OCI-LY3 (cell line): ENCODE measurements around the gene TBC1D5.

Experiments
- H2AFZ ChIP-seq: fragments of 200-600, 300-600 bp; shearing (Covaris generic); 2 replicates; pipeline ENCODE4 v1.6.0; 2014; ENCODE audit warnings: antibody characterized with exemption, low read depth, low read length
- H3K27ac ChIP-seq: fragments of 200-600, 300-600 bp; sonication (generic); 2 replicates; pipeline ENCODE4 v1.5.1; 2014; ENCODE audit warnings: mild to moderate bottlenecking, low read length, moderate library complexity, mixed read lengths
- H3K27me3 ChIP-seq: fragments of 200-600, 300-600 bp; sonication (generic); 2 replicates; pipeline ENCODE4 v1.6.1; 2014; ENCODE audit warnings: low read depth, low read length, mixed read lengths
- H3K36me3 ChIP-seq: fragments of 200-600, 300-600 bp; sonication (generic); replicated peaks from 2 replicates; pipeline ENCODE3; 2014; ENCODE audit warnings: low read depth, low read length, mixed read lengths
- H3K4me1 ChIP-seq: fragments of 300-600, 200-600 bp; sonication (generic); 2 replicates; pipeline ENCODE4 v1.6.1; 2014; ENCODE audit warnings: low read length, mixed read lengths
- H3K4me2 ChIP-seq: fragments of 200-600, 300-600 bp; sonication (generic); 2 replicates; pipeline ENCODE4 v1.6.1; 2014; ENCODE audit warnings: low read length, mixed read lengths
- H3K4me3 ChIP-seq: fragments of 300-600, 200-600 bp; sonication (generic); 2 replicates; pipeline ENCODE4 v1.5.1; 2014; ENCODE audit warnings: antibody characterized with exemption, mild to moderate bottlenecking, low read length, moderate library complexity
- H3K79me2 ChIP-seq: fragments of 300-600, 200-600 bp; shearing (Covaris generic); 2 replicates; pipeline ENCODE4 v1.6.1; 2014; ENCODE audit warnings: mild to moderate bottlenecking, low read length, mixed read lengths
- H3K9ac ChIP-seq: fragments of 300-600, 200-600 bp; shearing (Covaris generic); 2 replicates; pipeline ENCODE4 v1.6.0; 2014; ENCODE audit warnings: mild to moderate bottlenecking, low read length, moderate library complexity
- H3K9me3 ChIP-seq: fragments of 200-600, 300-600 bp; shearing (Covaris generic); 2 replicates; pipeline ENCODE4 v1.6.1; 2014; ENCODE audit warnings: low read length, mixed read lengths; ENCODE audit not compliant: insufficient read depth
- H4K20me1 ChIP-seq: fragments of 200-600, 300-600 bp; sonication (generic); 2 replicates; pipeline ENCODE4 v1.6.1; 2016; ENCODE audit warnings: low read length, mixed read lengths; ENCODE audit not compliant: insufficient read depth
- EZH2phosphoT487 ChIP-seq: fragments of 200-600 bp; shearing (Covaris generic); IDR thresholded peaks from 2 replicates; pipeline ENCODE4 v1.6.1; 2018; ENCODE audit warnings: antibody characterized with exemption, mixed run types, low read depth
- TF ChIP-seq, protein P1 (sequence below): fragments of 200-600, 300-600 bp; sonication (generic); IDR thresholded peaks from 2 replicates; pipeline ENCODE4 v1.5.1; 2014; ENCODE audit warnings: antibody characterized with exemption, low read length, low read depth

Gene TBC1D5

GRCh38 chr3:17546500-17547255 is 195.8 kb downstream of the TBC1D5 start:
- H3K9ac ChIP-seq = no peak overlapping the region
- H3K4me3 ChIP-seq = no peak overlapping the region
- no peaks in the 10 kb centered on the region for H3K9me3 ChIP-seq
- H4K20me1 ChIP-seq = no peaks in the 10 kb centered on the region; the same call in 1 of the 2 replicates
- H3K79me2 ChIP-seq = no peaks in the 10 kb centered on the region
- TF ChIP-seq, protein P1, sequence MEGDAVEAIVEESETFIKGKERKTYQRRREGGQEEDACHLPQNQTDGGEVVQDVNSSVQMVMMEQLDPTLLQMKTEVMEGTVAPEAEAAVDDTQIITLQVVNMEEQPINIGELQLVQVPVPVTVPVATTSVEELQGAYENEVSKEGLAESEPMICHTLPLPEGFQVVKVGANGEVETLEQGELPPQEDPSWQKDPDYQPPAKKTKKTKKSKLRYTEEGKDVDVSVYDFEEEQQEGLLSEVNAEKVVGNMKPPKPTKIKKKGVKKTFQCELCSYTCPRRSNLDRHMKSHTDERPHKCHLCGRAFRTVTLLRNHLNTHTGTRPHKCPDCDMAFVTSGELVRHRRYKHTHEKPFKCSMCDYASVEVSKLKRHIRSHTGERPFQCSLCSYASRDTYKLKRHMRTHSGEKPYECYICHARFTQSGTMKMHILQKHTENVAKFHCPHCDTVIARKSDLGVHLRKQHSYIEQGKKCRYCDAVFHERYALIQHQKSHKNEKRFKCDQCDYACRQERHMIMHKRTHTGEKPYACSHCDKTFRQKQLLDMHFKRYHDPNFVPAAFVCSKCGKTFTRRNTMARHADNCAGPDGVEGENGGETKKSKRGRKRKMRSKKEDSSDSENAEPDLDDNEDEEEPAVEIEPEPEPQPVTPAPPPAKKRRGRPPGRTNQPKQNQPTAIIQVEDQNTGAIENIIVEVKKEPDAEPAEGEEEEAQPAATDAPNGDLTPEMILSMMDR = no peak
- TF ChIP-seq EZH2phosphoT487 = no peak
- H3K4me2 ChIP-seq = no peak overlapping the region
- no peaks in the 10 kb centered on the region for H3K36me3 ChIP-seq
- H3K27ac ChIP-seq = no peak overlapping the region
- no peaks in the 10 kb centered on the region for H3K27me3 ChIP-seq
- no peaks in the 10 kb centered on the region for H3K4me1 ChIP-seq
- H2AFZ ChIP-seq = no peak overlapping the region

DNA sequence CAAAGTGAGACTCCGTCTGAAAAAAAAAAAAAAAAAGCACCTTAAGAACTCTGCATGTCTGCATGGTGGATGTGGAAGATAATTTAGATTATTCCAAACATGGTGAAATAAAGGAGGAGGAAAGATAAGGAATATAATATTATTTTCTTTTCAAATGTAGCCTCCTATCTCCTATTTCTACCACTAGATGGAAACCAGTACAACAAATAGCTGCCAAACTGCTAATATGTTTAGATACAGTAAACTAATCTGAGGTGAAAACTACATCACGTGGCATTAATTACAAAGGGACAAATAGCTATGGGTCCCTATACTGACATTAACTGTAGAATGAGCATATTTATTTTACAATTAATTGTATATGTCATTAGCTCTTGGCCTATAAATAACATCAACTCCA is 197.8 kb downstream of the TBC1D5 start:
- Histone ChIP-seq H3K4me3 (no peak overlapping the region), H3K4me2 (no peak overlapping the region), H3K4me1 (no peaks in the 10 kb centered on the region), H3K9ac (no peak overlapping the region), H3K79me2 (no peaks in the 10 kb centered on the region), H3K36me3 (no peaks in the 10 kb centered on the region), H2AFZ (no peak overlapping the region), H3K27ac (no peak overlapping the region), H3K27me3 (no peaks in the 10 kb centered on the region), H4K20me1 (no peaks in the 10 kb centered on the region), H3K9me3 (no peaks in the 10 kb centered on the region)
- TF ChIP-seq, protein P1 = peak; percentile 40
- no peak for TF ChIP-seq EZH2phosphoT487

- Histone ChIP-seq H4K20me1 (no peaks in the 10 kb centered on the region), H3K27me3 (no peaks in the 10 kb centered on the region), H3K9me3 (no peaks in the 10 kb centered on the region), H3K9ac (no peak overlapping the region), H3K4me2 (no peak overlapping the region), H3K4me3 (no peak overlapping the region), H3K27ac (no peak overlapping the region), H2AFZ (no peak overlapping the region), H3K36me3 (no peaks in the 10 kb centered on the region), H3K4me1 (no peaks in the 10 kb centered on the region), H3K79me2 (no peaks in the 10 kb centered on the region)
- TF ChIP-seq, protein P1 = no peak
- TF ChIP-seq EZH2phosphoT487 = no peak
Observed at GRCh38 chr3:17542591-17542990, 199.8 kb downstream of the TBC1D5 start.

DNA sequence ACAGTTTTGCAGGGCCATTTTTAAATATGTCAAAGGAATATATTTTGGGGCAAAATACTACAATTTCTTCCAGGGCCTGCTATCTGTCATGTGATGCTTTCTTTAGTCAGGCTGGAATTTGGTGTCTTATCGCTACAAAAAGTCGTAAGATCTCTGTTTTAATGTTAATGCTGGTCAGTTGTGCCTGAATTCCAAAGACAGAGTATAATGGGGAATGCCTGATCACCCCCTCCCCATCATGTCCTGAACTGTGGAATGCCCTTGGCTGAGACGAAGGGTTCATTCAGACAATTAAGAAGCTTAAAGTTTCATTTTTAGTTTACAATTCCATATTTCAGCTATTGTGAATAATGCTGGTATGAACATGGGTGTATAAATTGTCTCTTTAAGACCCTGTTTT is 203.0 kb downstream of the TBC1D5 start:
- TF ChIP-seq EZH2phosphoT487 = no peak
- TF ChIP-seq, protein P1 = no peak
- H3K27me3 ChIP-seq = no peaks in the 10 kb centered on the region
- no peaks in the 10 kb centered on the region for H3K79me2 ChIP-seq
- no peaks in the 10 kb centered on the region for H4K20me1 ChIP-seq
- H3K9ac ChIP-seq = no peak overlapping the region
- H3K27ac ChIP-seq = no peak overlapping the region
- H3K4me2 ChIP-seq = no peak overlapping the region
- no peaks in the 10 kb centered on the region for H3K9me3 ChIP-seq
- H3K4me1 ChIP-seq = no peaks in the 10 kb centered on the region
- H3K4me3 ChIP-seq = no peak overlapping the region
- H2AFZ ChIP-seq = no peak overlapping the region
- H3K36me3 ChIP-seq = no peaks in the 10 kb centered on the region
